ENCODE results near the gene ATF6.
"Not testable (repeated sequence)": the region's sequence is repeated elsewhere in the genome, so short reads cannot be mapped to it uniquely, and the experiment has no call there.

The ATF6 gene

GRCh38 chr1:161784968-161785367, 18.8 kb downstream of the ATF6 start:
- no peak for DNase-seq

GRCh38 chr1:161787355-161787754, 21.2 kb downstream of the ATF6 start:
- DNase-seq: no peak

GRCh38 chr1:161790587-161791317, 24.6 kb downstream of the ATF6 start:
- DNase-seq: no peak

- peak; percentile 23 for DNase-seq
Measured at GRCh38 chr1:161791904-161792655, 26.0 kb downstream of the ATF6 start.

- peak; percentile 85 for DNase-seq
Measured at GRCh38 chr1:161792740-161793139, 26.6 kb downstream of the ATF6 start.

GRCh38 chr1:161799792-161800191, 33.7 kb downstream of the ATF6 start:
- no peak for DNase-seq

GRCh38 chr1:161801955-161802354, 35.8 kb downstream of the ATF6 start:
- DNase-seq: no peak

- no peak for DNase-seq
Measured at GRCh38 chr1:161803181-161803580, 37.1 kb downstream of the ATF6 start.

- peak; percentile 83 for DNase-seq
Measured at GRCh38 chr1:161805399-161806197, 39.5 kb downstream of the ATF6 start.

GRCh38 chr1:161809202-161809601, 43.1 kb downstream of the ATF6 start:
- not testable (repeated sequence) for DNase-seq

- not testable (repeated sequence) for DNase-seq
Measured at GRCh38 chr1:161809656-161810055, 43.5 kb downstream of the ATF6 start.

GRCh38 chr1:161810780-161811179, 44.7 kb downstream of the ATF6 start:
- DNase-seq: no peak

- peak; percentile 60 for DNase-seq
Measured at GRCh38 chr1:161816201-161816600, 50.1 kb downstream of the ATF6 start.

GRCh38 chr1:161817176-161817730, 51.1 kb downstream of the ATF6 start:
- no peak for DNase-seq

GRCh38 chr1:161820914-161821313, 54.8 kb downstream of the ATF6 start:
- DNase-seq: no peak

- DNase-seq: no peak
Measured at GRCh38 chr1:161824618-161825017, 58.5 kb downstream of the ATF6 start.

- DNase-seq: no peak
Measured at GRCh38 chr1:161825831-161826230, 59.7 kb downstream of the ATF6 start.

GRCh38 chr1:161826478-161826877, 60.4 kb downstream of the ATF6 start:
- no peak for DNase-seq

- peak; percentile 76 for DNase-seq
Measured at GRCh38 chr1:161827786-161828185, 61.7 kb downstream of the ATF6 start.

- DNase-seq: not testable (repeated sequence)
Measured at GRCh38 chr1:161832299-161832907, 66.3 kb downstream of the ATF6 start.

- no peak for DNase-seq
Measured at GRCh38 chr1:161834967-161835550, 68.9 kb downstream of the ATF6 start.

GRCh38 chr1:161836018-161836417, 69.9 kb downstream of the ATF6 start:
- DNase-seq: peak; percentile 93

Measured in fibroblast of upper back skin (primary cell).